ENCODE data around the gene TACC3.

TACC3 gene

DNA sequence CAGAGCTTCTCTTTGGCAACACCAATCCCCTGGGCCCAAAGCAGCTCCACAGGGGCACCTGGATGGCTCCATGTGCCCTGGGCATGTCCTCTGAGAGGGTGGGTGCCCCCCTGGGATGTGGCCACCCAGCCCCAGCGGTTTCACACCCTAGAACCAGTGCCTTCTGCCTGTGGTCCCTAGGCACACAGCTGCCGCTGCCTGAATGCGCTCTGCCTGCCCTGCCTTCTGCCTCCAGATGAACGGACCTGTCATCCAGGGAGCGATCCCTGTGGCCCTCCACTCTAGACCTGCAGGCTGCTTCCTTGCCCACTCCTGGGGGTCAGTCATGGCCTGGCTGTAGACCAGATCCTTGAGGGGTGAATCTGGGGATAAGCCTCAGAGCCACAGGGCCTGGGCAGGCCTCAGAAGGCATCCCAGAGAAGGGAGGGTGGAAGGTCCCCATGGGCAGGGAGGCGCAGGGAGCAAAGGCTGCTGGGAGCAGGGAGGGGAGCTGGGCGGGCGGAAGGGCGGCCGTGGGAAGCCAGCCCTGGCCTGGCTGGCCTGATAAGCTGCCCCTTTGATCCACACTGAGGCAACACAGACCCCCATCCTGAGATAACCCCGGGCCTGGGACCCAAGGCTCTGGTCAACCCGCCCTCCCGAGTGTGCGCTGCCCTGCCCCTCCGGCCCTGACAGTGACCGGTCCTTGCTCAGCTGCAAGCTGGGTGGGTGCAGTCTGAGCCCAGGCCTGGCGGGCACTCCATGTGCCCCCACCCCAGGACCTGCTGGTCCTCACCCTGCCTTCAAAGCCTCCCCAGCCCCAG, 63.7 kb downstream of the TACC3 start:
- Mint-ChIP-seq H3K27me3 (ENCODE audit: low read depth) (no peaks in the 10 kb centered on the region), H3K9me3 (no peaks in the 10 kb centered on the region), H3K4me1 (ENCODE audit: low read depth) (no peaks in the 10 kb centered on the region), H3K27ac (no peak overlapping the region), H3K4me3 (no peak overlapping the region), H3K36me3 (ENCODE audit: low read depth) (no peaks in the 10 kb centered on the region)

DNA sequence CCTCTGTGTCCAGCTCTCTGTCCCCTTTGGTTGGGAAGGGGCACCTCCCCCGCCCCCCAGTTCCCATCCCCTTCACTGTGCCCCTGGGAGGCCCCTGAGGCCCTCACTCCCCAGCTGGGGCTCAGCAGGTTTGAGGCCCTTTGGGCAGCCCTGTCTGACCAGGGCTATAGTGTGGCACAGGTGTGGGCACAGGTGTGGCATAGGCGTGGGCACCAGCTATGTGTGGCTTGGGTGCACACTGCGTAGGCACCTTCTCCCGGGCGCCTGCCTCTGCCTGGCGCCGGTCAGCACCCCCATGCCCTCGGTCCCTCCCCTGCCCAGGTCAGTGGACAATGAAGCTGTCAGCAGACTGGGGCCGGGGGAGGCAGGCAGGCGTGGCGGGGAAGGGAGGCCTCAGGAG, 64.3 kb downstream of the TACC3 start:
- Mint-ChIP-seq H3K4me3 (no peak overlapping the region), H3K27ac (no peak overlapping the region), H3K36me3 (ENCODE audit: low read depth) (no peaks in the 10 kb centered on the region), H3K4me1 (ENCODE audit: low read depth) (no peaks in the 10 kb centered on the region), H3K9me3 (no peaks in the 10 kb centered on the region), H3K27me3 (ENCODE audit: low read depth) (peaks cover 5% of the 10 kb centered on the region)

DNA sequence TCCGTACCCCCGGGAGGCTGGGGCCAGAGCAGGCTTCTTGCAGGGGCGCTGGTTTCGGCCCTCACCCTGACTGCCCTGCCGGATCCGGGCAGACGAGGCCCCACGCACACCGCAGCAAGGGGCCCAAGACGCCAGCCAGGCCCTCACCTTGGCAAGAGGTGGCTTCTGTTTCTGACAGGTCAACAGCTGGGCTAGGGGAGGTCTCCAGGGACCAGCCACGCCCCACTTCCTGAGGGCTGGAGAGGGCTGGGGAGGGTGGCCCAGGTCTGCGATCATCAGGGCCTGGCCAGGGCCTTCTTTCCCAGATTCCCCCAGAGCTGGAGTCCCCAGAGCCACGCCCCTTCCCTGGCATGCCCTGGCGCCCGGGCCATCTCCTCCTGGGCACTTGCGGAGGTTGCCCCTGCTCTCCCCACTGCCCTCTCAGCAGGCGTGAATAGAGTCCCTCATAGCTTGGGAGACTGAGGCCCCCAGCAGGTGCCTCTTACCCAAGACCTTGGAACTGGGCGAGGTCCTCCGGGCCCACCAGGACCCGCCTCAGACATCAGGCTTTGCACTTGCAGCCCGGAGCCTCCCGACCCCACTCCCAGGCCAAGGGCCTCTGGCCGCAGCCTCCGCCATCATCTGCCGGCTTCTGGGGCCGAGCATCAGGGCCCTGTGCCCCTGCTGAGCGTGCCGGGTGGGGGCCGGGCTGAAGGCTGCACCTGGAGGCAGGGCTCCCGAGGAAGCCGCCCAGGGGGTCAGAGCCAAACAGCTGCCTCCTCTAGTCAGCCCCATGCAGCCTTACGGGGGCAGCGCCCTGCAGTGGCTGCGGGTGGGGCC, 65.4 kb downstream of the TACC3 start:
- H3K9me3 Mint-ChIP-seq, result no peaks in the 10 kb centered on the region
- peaks cover 16% of the 10 kb centered on the region for H3K27me3 Mint-ChIP-seq (ENCODE audit: low read depth)
- no peaks in the 10 kb centered on the region for H3K4me1 Mint-ChIP-seq (ENCODE audit: low read depth)
- H3K4me3 Mint-ChIP-seq, result no peak overlapping the region
- no peaks in the 10 kb centered on the region for H3K36me3 Mint-ChIP-seq (ENCODE audit: low read depth)
- no peak overlapping the region for H3K27ac Mint-ChIP-seq

DNA sequence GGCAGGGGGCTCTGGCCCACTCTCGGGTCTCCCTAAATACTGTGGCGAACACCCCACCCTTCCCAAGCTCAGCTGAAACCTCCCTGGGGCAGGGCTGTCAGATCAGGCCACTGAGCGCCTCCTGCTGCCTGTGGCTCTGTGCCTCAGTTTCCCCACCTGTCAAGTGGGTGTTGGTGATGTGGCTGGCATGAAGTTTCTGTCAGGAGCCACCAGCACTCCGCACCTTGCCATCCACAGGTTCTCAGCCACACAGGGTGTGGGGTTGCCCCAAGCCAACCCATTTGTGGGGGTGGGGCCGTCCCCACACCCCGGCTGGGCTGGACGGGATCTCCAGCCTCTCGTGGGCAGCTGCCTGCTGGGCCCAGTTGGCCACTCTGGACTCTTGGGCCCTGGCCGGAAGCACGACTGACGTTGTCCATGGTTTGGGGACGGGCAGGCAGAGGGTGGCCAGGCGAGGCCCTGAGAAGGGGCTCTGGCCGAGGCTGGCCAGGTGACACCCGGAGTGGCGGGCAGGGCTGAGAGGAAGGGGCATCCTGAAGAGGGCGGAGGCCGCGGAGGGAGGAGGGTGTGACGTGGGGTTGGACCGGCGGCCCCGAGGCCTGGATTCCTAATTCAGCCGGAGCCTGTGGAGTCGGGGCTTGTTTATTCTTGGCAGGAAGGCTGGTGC, 66.2 kb downstream of the TACC3 start:
- H3K27me3 Mint-ChIP-seq (ENCODE audit: low read depth), result peaks cover 18% of the 10 kb centered on the region
- H3K4me3 Mint-ChIP-seq, result no peak overlapping the region
- H3K27ac Mint-ChIP-seq, result no peak overlapping the region
- H3K36me3 Mint-ChIP-seq (ENCODE audit: low read depth), result no peaks in the 10 kb centered on the region
- no peaks in the 10 kb centered on the region for H3K4me1 Mint-ChIP-seq (ENCODE audit: low read depth)
- no peaks in the 10 kb centered on the region for H3K9me3 Mint-ChIP-seq

DNA sequence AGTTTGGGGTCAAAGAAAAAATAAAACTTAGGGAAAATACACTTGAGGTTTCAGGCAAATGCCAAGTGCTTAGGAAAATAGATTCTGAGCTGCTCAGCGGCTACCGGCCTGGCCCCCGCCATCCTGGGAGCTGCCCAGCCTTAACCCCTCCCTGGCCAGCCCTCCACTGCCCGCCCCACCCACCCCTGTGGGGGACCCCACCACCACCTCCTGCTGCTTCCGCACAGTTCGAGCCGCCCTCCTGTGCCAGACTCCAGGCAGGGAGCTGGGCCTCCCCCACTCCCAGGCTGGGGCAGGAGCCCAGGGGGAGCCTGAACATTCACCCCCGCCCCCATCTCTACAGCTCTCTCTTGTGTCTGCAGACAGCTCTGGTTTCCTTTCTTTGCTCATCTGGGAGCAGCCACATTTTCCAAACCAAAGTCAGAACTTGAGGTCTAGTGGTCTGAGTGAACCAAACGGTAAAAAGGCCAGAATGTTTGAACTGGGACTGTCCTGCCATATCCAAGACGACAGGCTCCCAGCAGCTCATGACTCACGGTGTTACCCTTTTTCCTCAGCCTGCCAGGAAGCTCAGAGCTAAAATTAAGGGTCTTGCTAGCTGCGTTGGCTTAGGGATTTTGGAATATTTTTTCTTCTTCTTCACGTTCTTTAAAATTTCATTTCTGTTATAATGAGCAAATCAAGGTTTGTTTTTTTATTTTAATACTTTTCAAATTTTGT, 67.1 kb downstream of the TACC3 start:
- Mint-ChIP-seq H3K27ac (no peak overlapping the region), H3K36me3 (ENCODE audit: low read depth) (no peaks in the 10 kb centered on the region), H3K27me3 (ENCODE audit: low read depth) (peaks cover 18% of the 10 kb centered on the region), H3K4me3 (no peak overlapping the region), H3K4me1 (ENCODE audit: low read depth) (no peaks in the 10 kb centered on the region), H3K9me3 (no peaks in the 10 kb centered on the region)

DNA sequence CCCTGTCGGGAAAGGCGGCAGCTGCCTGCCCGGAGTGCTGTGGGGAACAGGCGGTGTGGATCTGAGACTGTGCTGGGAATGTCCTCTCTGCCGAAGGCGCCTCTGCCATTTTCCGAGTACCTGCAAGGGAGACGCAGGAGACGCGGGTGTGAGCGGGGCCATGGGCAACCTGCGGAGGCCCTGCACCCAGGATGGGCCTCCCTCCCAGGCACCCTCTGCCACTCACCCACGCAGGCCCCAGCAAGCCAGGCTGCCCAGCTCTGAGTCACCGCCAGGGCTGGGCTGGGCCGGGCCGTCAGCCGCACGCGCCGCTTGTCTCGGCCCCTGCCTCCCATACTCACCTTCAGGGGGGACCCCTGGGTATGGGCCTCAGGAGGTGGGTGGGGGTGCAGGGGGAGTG, 68.2 kb downstream of the TACC3 start:
- peaks cover 18% of the 10 kb centered on the region for H3K27me3 Mint-ChIP-seq (ENCODE audit: low read depth)

DNA sequence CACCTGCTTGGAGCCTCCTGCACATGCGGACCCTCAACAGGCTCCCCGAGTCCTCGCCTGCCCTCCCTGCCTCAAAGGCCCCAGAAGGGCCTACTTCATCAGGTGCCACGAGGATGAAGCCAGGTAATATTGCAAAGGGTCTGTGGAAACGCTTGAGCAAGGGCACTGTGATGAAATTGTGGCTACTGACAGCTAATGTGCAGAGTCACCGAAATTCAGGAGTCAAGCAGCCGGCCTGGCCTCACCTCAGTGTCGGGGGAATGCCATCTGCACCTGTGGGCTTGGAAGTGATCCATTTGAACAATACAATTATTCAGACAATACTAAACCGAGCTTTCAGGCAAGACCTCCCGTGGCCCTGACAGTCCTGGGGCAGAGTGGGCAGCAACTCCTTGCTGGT, 68.7 kb downstream of the TACC3 start:
- Mint-ChIP-seq H3K4me3 (no peak overlapping the region), H3K27me3 (ENCODE audit: low read depth) (peaks cover 18% of the 10 kb centered on the region), H3K4me1 (ENCODE audit: low read depth) (no peaks in the 10 kb centered on the region), H3K27ac (no peak overlapping the region), H3K9me3 (no peaks in the 10 kb centered on the region), H3K36me3 (ENCODE audit: low read depth) (no peaks in the 10 kb centered on the region)

More for the DNA sequence above, 68.2 kb downstream of the TACC3 start:
- H3K4me3 Mint-ChIP-seq, result no peak overlapping the region
- no peaks in the 10 kb centered on the region for H3K36me3 Mint-ChIP-seq (ENCODE audit: low read depth)
- no peaks in the 10 kb centered on the region for H3K4me1 Mint-ChIP-seq (ENCODE audit: low read depth)
- H3K9me3 Mint-ChIP-seq, result no peaks in the 10 kb centered on the region
- no peak overlapping the region for H3K27ac Mint-ChIP-seq

DNA sequence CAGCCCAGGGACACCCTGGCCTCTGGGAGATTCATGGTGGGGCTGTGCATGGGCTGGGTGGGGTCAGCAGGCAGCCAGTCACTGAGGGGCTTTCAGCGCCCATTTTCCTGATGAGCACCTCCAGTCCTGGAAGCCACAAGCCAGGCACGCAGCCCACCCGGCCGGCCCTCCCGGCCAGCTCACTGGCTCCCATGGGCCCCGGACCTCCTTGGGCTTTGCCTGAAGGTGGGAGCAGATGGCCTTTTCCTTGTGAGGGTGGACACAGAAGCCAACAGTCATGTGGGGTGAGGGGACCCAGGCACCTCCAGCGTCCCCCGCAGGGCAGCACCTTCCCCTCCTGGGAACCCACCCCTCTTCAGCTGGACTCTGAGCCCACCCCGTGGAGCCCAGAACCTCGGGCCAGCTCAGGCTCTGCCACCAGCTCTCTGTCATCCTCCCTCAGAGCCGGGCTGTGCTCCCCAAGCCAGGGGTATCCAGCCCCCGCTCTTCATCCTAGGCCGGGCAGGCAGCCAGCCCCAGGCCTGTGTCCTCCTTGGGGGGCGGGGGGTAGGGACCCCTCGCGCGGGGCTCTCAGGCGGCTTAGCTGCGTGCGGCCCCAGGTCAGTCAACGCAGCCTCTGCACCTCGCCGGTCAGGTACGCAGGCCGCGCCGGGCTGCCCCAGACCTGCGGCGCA, 71.0 kb downstream of the TACC3 start:
- no peaks in the 10 kb centered on the region for H3K4me1 Mint-ChIP-seq (ENCODE audit: low read depth)
- no peaks in the 10 kb centered on the region for H3K36me3 Mint-ChIP-seq (ENCODE audit: low read depth)
- no peaks in the 10 kb centered on the region for H3K9me3 Mint-ChIP-seq
- H3K27me3 Mint-ChIP-seq (ENCODE audit: low read depth), result peaks cover 31% of the 10 kb centered on the region
- H3K27ac Mint-ChIP-seq, result no peak overlapping the region
- H3K4me3 Mint-ChIP-seq, result peak overlapping the region; percentile 40

DNA sequence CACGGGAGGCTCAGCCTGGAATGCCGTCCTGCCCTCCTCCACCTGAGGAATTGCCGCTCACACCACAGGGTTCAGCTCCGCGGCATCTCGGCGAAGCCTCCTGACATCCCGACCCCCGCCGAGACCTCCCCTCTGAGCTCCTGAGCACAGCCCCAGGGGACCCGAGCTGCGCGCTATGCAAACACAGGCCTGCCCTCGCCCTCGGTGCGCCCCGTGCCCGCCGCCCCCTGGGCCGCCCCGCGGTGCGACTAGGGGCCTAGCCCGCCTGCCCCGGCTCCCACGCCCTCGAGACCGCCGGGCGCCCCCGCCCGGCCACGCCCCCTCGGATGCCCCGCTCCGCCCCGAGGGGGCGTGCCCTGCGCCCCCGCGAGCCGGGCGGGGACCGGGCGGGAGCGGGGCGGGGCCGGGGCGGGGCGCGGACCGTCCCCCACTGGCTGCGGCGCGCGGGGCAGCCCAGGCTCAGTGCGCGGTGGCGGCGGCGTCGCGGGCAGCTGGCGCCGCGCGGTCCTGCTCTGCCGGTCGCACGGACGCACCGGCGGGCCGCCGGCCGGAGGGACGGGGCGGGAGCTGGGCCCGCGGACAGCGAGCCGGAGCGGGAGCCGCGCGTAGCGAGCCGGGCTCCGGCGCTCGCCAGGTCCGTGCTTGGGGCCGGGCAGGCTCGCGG, 71.6 kb downstream of the TACC3 start, which contains the start of gene FGFR3:
TSS of gene FGFR3 (plus strand) at position 462 of the 664 bp plus-strand sequence. CDS start 642 bp downstream, outside the sequence.
- peaks cover 31% of the 10 kb centered on the region for H3K27me3 Mint-ChIP-seq (ENCODE audit: low read depth)
- no peaks in the 10 kb centered on the region for H3K4me1 Mint-ChIP-seq (ENCODE audit: low read depth)
- H3K36me3 Mint-ChIP-seq (ENCODE audit: low read depth), result no peaks in the 10 kb centered on the region
- H3K27ac Mint-ChIP-seq, result no peak within 1 kb of the TSS
- peak within 1 kb of the TSS; percentile 40 for H3K4me3 Mint-ChIP-seq
- H3K9me3 Mint-ChIP-seq, result no peaks in the 10 kb centered on the region

DNA sequence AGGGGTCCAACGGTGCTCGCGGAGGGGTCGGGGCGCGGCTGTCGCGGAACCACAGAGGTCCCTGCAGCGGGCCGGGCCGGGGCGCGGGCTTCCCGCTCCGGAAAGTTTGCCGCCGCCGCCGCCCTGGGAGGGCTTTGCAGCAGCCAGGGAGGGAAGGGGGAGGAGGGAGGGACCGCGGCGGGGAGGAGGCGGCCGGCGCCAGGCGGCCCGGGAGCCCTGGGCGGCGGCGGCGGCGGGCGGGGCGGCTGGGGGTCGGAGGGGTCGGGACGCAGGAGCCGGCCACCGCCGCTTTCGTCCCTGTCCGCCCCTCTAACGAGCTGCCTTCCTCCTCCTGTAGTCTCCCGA, 72.1 kb downstream of the TACC3 start:
- Mint-ChIP-seq H3K4me1 (ENCODE audit: low read depth) (no peaks in the 10 kb centered on the region), H3K36me3 (ENCODE audit: low read depth) (no peaks in the 10 kb centered on the region), H3K9me3 (no peaks in the 10 kb centered on the region), H3K4me3 (no peak overlapping the region), H3K27me3 (ENCODE audit: low read depth) (peaks cover 31% of the 10 kb centered on the region), H3K27ac (no peak overlapping the region)

DNA sequence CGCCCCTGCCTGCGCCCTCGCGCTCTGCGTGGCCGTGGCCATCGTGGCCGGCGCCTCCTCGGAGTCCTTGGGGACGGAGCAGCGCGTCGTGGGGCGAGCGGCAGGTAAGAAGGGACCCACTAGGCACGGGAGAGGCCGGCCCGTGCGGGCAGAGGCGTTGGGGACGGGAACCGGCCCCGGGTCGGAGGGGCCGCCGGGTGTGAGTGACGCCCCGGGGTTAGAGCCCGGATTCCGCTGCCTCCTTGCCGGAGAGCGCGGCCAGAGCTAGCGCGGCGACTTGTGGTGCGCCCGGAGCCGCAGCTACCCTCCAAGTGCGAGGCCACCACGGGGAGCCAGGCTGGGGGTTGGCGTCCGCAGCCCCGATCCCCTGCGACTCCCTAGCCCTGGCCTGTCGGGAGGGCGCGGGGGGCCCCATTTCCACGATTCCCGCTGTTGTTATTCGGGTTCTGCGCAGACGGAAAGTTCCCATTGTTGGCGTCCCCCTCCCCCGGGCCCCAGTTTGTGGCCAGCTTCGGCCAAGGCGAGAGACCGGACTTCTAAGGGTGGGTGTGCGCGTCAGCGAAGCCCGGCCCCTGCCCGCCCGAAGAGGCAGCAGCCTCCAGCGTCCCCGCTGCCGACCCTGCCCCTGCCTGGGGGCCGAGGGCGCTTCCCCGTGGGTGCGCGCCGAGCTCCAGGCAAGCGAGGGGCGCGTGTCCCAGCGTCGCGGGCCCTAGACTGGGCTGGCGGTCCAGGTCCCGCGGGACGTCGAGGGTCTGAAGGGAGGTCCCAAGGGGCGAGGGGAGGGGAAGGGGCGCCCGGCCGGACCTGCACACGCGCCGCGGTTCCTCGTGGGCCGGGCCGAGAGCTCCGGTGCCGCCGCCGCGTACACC, 72.9 kb downstream of the TACC3 start:
- H3K4me3 Mint-ChIP-seq, result no peak overlapping the region
- H3K9me3 Mint-ChIP-seq, result no peaks in the 10 kb centered on the region
- H3K4me1 Mint-ChIP-seq (ENCODE audit: low read depth), result no peaks in the 10 kb centered on the region
- H3K27me3 Mint-ChIP-seq (ENCODE audit: low read depth), result peaks cover 31% of the 10 kb centered on the region
- H3K27ac Mint-ChIP-seq, result no peak overlapping the region
- H3K36me3 Mint-ChIP-seq (ENCODE audit: low read depth), result no peaks in the 10 kb centered on the region
